AML-193 (cell line): ENCODE measurements around the gene GNB5.
"Not testable (repeated sequence)": the region's sequence is repeated elsewhere in the genome, so short reads cannot be mapped to it uniquely, and the experiment has no call there.

Experiments
- DNase-seq, 2 experiments: peaks; one replicate each; lab custom pipeline; 2025; lab: John Stamatoyannopoulos, UW

GNB5 gene

DNA sequence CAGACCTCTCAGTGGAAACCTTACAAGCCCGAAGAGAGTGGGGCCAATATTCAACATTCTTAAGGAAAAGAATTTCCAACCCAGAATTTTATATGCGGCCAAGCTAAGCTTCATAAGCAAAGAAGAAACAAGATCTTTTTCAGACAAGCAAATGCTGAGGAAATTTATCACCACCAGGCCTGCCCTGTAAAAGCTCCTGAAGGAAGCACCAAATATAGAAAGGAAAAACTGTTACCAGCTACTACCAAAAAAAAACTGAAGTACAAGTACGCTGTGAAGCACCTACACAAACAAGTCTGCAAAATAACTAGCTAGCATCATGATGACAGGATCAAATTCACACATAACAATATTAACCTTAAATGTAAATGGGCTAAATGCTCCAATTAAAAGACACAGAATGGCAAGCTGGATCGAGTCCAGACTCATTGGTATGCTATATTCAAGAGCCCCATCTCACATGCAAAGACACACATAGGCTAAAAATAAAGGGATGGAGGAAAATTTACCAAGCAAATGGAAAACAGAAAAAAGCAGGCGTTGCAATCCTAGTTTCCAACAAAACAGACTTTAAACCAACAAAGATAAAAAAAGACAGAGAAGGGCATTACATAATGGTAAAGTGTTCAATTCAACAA is 25.6 kb downstream of the GNB5 start:
- not testable (repeated sequence) for DNase-seq

- DNase-seq, result peak in 1 of 2 experiments; percentile 31
These were observed 26.4 kb downstream of the GNB5 start for GRCh38 chr15:52164631-52165265.

DNA sequence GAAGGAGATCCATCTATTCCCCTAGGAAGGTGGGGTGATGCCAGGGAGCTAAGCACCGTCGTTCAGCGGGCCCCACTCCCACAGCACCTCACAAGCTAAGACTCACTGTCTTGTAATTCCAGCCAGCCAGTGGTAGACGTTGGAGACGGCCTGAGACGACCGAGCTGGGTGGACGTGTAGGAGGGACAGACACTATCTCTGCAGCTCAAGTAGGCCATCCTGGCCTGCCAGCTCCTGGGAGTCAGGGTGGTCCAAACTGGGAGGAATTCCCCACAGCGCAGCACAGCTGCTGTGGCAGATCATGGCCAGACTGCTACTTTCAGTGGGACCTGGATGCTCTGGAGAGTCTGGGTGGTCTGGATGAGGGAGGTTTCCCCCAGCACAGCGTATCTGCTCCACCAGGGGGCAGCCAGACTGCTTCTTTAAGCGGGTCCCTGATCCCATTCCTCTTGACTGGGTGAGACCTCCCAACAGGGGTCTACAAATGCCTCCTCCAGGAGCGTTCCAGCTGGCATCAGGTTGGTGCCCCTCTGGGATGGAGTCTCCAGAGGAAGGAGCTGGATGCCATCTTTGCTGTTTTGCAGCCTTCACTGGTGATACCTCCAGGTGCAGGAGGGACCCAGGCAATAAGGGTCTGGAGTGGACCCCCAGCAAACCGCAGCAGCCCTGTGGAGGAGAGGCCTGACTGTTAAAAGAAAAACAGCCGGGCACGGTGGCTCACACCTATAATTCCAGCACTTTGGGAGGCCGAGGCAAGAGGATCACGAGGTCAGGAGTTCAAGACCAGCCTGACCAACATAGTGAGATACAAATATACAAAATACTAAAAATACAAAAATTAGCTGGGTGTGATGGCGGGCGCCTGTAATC is 27.6 kb downstream of the GNB5 start:
- no peak for DNase-seq

- DNase-seq, result no peak
These were observed 28.3 kb downstream of the GNB5 start for GRCh38 chr15:52162876-52163275.

- DNase-seq, result no peak
These were observed 28.9 kb downstream of the GNB5 start for GRCh38 chr15:52162260-52162659.

DNA sequence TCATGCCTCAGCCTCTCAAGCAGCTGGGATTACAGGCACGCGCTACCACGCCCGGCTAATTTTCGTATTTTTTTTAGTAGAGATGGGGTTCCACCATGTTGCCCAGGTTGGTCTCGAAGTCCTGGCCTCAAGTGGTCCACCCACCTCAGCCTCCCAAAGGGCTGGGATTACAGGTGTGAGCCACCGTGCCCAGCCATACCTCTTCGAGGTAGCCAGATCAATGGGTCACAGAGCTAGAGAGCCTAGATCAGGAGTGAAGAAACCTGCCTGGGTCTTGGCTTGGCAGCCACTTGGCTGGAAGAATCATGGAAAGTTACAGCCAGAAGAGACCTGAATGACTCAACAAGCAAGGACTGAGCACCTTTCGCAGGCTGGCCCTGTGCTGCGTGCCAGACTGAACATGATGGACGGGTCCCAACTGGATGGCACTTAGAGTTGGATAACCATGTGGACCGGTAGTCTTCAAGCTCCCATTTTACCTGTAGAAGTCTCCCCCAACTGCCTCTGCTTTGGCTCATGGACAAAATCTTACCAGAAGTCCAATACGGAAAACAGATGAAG is 29.7 kb downstream of the GNB5 start:
- DNase-seq, result no peak

DNA sequence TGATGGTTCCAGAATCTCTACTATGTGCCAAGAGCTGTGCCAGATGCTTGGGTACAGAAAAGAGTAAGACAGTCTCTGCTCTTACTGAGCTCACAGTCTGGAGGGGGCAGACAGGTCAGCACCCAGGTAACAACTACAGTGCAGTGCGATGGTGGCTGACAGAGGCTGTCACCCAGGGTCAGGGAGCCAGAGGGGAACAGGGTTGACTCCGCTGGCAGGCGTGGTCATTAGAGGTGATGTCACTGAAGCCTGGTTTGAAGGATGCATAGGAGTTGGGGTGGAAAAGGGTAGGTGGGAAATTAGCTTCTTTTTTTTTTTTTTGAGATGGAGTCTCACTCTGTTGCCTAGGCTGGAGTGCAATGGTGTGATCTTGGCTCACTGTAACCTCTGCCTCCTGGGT is 31.5 kb downstream of the GNB5 start:
- no peak for DNase-seq

DNA sequence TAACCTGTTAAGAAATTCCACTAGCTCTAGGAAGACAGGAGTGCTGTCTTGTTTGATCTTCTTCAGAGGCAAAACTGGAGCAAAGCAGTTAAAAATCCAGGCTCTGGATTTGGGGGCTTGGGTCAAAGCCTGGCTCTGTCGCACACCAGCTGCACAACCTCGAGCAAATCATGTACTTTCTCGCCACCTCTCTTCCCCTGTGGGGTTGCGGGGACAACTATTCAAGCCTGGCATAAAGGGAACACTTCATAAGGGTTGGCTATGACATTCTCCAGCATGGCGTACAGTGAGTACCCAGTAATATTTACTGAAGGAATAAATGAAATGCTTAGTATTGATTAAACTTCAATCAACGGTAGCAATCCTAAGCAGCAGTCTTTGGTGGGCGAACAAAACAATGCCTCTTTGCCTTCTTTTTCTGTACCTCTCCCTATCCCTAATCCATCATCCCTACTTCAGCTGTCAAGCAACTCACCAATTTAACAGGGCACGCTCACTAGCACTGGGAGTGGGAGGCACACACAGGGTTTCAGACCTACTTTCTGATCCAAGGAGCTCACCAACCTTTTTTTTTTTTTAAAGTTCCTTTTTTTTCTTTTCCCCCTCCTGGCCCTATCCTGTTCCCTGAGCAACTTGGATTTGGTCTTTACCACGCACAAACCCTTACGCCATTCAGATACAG is 33.0 kb downstream of the GNB5 start:
- no peak for DNase-seq

- no peak for DNase-seq
These were observed 35.3 kb downstream of the GNB5 start for GRCh38 chr15:52155878-52156277.

DNA sequence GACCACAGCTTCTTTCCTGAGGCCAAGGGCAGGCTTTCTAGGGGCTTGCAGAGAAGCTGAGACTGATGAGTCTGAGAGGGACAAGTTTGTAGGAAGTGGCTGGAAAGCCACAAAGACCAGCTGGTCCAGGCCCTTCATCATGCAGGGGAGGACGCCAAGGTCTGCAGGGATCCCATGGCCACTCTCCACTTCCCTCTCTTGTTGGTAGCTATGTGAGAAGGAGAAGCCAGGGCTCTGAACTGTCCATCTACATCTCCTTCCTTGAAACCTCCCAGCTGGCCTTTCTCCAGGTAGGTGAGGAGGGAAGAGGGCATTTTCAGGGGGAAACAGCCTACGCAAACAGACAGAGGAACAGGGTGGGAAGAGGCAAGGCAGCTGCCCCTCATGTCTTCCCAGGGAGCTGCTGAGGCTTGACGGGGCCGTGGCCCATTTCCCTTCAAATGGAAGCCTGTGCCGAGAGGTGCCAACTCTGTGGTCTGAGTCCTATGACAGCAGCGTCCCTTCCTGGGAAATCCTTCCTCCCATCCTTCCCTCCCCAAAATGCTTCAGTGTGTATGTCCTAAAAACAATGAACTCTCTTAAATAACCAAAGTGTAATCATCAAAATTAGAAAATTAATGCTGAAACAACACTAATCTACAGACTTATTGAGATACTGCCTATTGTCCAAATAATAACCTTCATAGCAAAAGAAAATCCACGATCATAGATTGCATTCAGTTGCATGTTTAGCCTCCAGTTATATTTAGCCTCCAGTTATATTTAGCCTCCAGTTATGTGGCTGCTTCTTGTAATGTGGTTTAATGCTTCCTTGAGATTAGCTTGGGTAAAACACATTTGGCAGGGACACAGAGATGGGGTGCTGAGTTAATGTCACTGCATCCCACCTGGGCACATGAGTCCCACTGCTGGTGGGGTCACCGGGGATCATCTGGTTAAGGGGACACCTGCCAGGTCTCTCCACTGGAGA is 36.0 kb downstream of the GNB5 start:
- no peak for DNase-seq

- DNase-seq, result no peak
These were observed 37.0 kb downstream of the GNB5 start for GRCh38 chr15:52153900-52154895.

DNA sequence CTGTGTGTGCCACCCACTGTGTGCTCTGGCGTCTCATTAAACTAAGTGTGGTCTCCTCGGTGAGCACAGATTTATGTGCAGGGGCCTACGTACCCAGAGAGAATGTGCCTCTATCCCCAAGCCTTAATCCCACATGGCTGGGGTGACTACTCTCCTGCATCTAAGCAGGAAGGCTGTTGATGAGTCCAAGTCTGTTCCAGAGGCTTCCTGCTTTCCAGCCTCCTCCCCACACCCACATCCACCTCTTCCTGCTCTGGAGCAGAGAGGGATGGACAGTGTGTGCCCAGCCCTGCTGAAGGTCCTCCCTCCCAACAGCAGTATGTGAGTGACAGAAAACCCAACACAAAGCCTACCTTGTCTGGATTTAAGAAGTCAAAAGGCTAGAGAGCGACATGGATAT is 39.8 kb downstream of the GNB5 start:
- DNase-seq, result no peak

DNA sequence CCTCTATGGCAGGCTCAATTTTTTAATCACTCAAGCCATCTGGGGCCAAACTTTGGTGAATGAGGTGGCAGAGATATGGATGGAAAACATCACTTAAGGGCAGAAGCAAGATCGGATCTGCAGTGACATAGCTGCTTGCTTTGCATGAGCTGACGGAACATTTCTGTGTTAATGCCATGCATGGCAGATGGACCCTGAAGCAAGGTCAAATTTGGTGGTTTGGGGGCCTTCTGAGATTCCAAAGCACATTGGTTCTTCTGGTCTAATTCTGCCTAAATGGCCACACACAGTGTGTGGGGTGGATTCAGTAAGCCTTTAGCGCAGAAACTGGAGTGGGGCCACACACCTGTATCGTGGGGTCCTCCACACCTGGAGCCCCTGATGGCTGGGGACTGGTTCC is 40.3 kb downstream of the GNB5 start:
- no peak for DNase-seq

DNA sequence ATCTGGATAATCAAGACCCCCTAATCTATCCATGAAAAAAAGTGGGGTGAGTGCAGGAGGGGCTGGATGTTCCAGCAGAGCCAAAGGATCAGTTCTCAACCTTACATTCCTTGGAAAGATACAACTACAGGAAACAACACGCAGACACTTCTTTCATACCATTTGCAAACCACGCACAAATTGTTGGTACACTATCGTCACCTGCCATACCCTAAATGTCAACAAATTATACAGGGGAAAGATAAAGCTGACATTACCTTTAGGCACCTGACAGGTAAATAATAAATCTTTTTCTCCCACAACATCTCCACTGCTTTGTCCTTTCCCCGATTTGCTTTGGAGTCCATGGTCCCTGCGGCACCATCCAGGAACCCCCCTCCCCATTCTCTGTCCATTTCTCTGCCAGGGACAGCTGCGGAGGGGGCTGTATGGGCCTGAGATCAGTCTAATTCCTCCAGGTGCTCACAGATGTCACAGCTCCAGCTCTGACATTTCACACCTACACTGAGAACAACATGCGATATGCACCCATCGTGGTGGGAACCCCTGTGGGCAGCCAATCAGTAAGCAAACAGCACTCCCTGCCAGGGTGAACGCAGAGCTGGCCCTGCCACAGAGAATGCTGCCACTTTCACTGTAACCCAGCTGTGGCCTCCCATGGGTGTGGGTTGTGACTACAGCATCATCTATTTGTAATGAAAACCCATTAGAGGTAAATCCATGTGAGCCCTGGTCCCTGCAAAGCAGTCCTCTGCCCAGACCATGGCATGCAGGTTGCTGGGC is 41.0 kb downstream of the GNB5 start:
- no peak for DNase-seq

DNA sequence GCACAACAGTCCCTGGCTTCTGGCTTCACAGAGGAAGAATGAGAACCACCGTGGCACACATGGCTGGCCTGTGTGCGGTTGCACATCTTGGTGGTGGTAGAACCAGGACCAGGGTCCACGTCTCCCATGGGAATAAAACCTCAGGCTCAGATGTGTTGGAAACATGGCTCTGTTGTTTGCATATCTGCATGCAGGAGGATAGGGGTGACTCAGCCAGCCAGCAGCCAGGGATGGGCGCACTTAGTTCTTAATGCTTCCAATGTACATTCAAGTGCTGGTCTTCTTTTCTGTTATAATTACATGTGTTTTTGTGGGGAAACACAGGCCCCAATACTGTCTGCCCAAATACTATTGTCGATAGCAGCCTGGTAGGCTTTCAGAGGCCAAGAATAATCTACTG is 42.8 kb downstream of the GNB5 start:
- DNase-seq, result no peak

GRCh38 chr15:52146776-52147175 is 44.4 kb downstream of the GNB5 start:
- DNase-seq, result no peak

- no peak for DNase-seq
These were observed 44.9 kb downstream of the GNB5 start for GRCh38 chr15:52146261-52146660.

DNA sequence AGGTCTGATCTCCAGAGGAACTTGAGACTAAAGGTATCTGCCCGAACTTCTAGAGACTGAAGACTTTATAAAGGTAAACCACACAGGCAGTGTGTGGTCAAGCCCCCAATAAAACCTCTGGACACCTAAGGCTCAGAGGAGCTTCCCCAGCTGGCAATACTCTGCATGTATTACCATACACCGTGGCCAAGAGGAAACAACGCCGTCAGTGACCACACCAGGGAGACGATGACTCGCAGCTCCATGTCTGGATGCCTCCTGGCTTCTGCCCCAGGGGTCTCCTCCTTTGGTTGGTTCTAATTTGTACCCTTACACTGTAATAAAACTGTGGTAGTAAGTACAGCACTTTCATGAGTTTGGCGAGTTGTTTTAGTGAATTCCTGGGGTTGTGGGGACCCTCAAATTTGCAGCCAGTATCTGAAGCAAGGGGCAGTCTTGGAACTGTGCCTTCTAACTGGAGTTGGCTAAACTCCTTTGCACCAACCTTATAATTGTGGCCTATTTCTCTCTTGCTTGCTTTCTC is 46.5 kb downstream of the GNB5 start:
- no peak for DNase-seq

DNA sequence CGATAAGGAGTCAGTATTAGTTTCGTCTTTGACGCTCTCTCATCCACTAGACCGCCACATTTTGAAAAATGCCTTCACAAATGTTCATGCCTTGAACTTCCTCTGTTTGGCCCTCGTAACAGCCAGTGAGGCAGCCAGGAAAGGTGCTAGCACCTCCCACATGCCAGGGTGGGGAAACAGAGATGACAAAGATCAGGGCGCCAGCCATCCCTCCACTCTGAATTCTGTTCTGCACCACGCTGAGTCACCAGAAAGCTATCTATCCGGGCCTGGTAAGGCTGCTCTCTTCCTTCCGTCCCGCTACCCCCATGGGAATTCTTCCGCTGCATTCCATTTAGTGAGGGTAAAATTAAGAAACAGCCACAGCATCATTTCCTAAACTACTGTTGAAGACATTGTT is 47.3 kb downstream of the GNB5 start:
- no peak for DNase-seq
